Thoracic aorta (tissue), 2 donors: ENCODE data around the gene BCL11A. TPM values are rescaled to one million over a fixed set of nuclear protein-coding genes. Genes with fewer than 3 reads are reported as not detected.

Source experiments
- ATAC-seq: fragments of 150-250 bp; one replicate; pipeline ENCODE4 v1.8.0; 2017; ENCODE audit warnings: low read depth; ENCODE audit not compliant: insufficient number of reproducible peaks, low FRiP score
- DNase-seq: peaks from one replicate; pipeline ENCODE4 v3.0.0-alpha.2; 2020; ENCODE audit warnings: low spot score
- H3K27ac ChIP-seq, 2 donors: fragments of 200-600 bp; sonication (generic); 1 replicate in 1 of 2; 2 replicates in 1 of 2; pipeline ENCODE4 v1.5.1; 2016; ENCODE audit warnings: mild to moderate bottlenecking in 2 of 2, moderate library complexity in 2 of 2
- H3K27me3 ChIP-seq: fragments of 200-600 bp; sonication (generic); replicated peaks from 2 replicates; pipeline ENCODE4 v1.6.0; 2016; ENCODE audit warnings: mild to moderate bottlenecking; ENCODE audit not compliant: insufficient read depth
- H3K36me3 ChIP-seq: fragments of 200-600 bp; sonication (generic); one replicate; pipeline ENCODE4 v1.5.1; 2016
- H3K4me1 ChIP-seq, 2 donors: fragments of 200-600 bp; sonication (generic); 1 replicate in 1 of 2; 2 replicates in 1 of 2; pipeline versions ENCODE4 v1.5.1 to v1.6.0; 2016; ENCODE audit warnings: low read depth in 2 of 2, mild to moderate bottlenecking in 1 of 2; ENCODE audit not compliant: control insufficient read depth in 1 of 2
- H3K4me3 ChIP-seq: fragments of 200-600 bp; sonication (generic); 2 replicates; pipeline ENCODE4 v1.5.1; 2016; ENCODE audit warnings: mild to moderate bottlenecking
- H3K9me3 ChIP-seq: fragments of 200-600 bp; sonication (generic); 2 replicates; pipeline ENCODE4 v1.5.1; 2016
- CTCF ChIP-seq: fragments of 200-600 bp; sonication (generic); IDR thresholded peaks from one replicate; pipeline ENCODE4 v1.5.1; 2019; ENCODE audit warnings: antibody characterized with exemption
- total RNA-seq, 2 donors: library from RNA; depleted of rRNA; stranded (reverse); fragments of >200 nt; gene quantifications; one replicate each; pipeline versions ENCODE4 v1.1.0 to v1.2.3, GENCODE V29; 2016

Gene BCL11A
- total RNA-seq, 2 donors from 2014 or later = 0.41 to 0.99 TPM

- Histone ChIP-seq H3K36me3 (no peaks in the 10 kb centered on the region), H3K27me3 (peaks cover 8% of the 10 kb centered on the region), H3K4me3 (peak overlapping the region; percentile 93), H3K9me3 (no peaks in the 10 kb centered on the region), H3K27ac (no peak overlapping the region), H3K4me1 (peaks cover 45 to 48% of the 10 kb centered on the region in 2 donors)
- no peak for TF ChIP-seq CTCF
- ATAC-seq = no peak
- DNase-seq = no peak
Observed at GRCh38 chr2:60555783-60556139, 2.3 kb upstream of the BCL11A start.

- ATAC-seq (no peak), DNase-seq (no peak)
- H3K4me3 ChIP-seq = peak overlapping the region; percentile 93
- H3K4me1 ChIP-seq = peaks cover 50 to 53% of the 10 kb centered on the region in 2 donors
- no peaks in the 10 kb centered on the region for H3K9me3 ChIP-seq
- peaks cover 8% of the 10 kb centered on the region for H3K27me3 ChIP-seq
- no peak overlapping the region for H3K27ac ChIP-seq
- TF ChIP-seq CTCF = no peak
- no peaks in the 10 kb centered on the region for H3K36me3 ChIP-seq
Observed at GRCh38 chr2:60555066-60555782, 1.8 kb upstream of the BCL11A start.

GRCh38 chr2:60554646-60555065, 1.2 kb upstream of the BCL11A start:
- DNase-seq = no peak
- ATAC-seq = no peak
- H3K36me3 ChIP-seq = no peaks in the 10 kb centered on the region
- TF ChIP-seq CTCF = no peak
- H3K4me3 ChIP-seq = peak overlapping the region; percentile 93
- H3K9me3 ChIP-seq = no peaks in the 10 kb centered on the region
- H3K27ac ChIP-seq = no peak overlapping the region
- H3K27me3 ChIP-seq = peaks cover 8% of the 10 kb centered on the region
- H3K4me1 ChIP-seq = peaks cover 53 to 59% of the 10 kb centered on the region in 2 donors

- Histone ChIP-seq H3K27ac (no peak overlapping the region), H3K27me3 (peaks cover 8% of the 10 kb centered on the region), H3K4me1 (peaks cover 58 to 64% of the 10 kb centered on the region in 2 donors), H3K4me3 (peak overlapping the region; percentile 93), H3K36me3 (no peaks in the 10 kb centered on the region), H3K9me3 (no peaks in the 10 kb centered on the region)
- DNase-seq (no peak), ATAC-seq (no peak)
- TF ChIP-seq CTCF = no peak
Observed at GRCh38 chr2:60554074-60554645, 706 bp upstream of the BCL11A start.

- H3K27me3 ChIP-seq = peaks cover 8% of the 10 kb centered on the region
- no peak overlapping the region for H3K27ac ChIP-seq
- no peak for TF ChIP-seq CTCF
- DNase-seq (no peak), ATAC-seq (no peak)
- H3K4me1 ChIP-seq = peaks cover 61 to 66% of the 10 kb centered on the region in 2 donors
- H3K36me3 ChIP-seq = no peaks in the 10 kb centered on the region
- H3K9me3 ChIP-seq = no peaks in the 10 kb centered on the region
- peak overlapping the region; percentile 93 for H3K4me3 ChIP-seq
Observed at GRCh38 chr2:60552851-60553494, 481 bp downstream of the BCL11A start.
